Neural cell (in vitro differentiated cells): Measurements from ENCODE around the gene FAM204A. TPM values are rescaled to one million over a fixed set of nuclear protein-coding genes. Genes with fewer than 3 reads are reported as not detected.

Source experiments
- H2AFZ ChIP-seq: fragments of 200-600, 300-800 bp; sonication (generic), shearing (Covaris generic); 2 replicates; pipeline ENCODE4 v1.6.0; 2014; ENCODE audit warnings: low read depth, mild to moderate bottlenecking, antibody characterized with exemption, low read length, moderate library complexity
- H3F3A ChIP-seq: fragments of 200-600 bp; shearing (Covaris generic); 2 replicates; pipeline ENCODE4 v1.6.1; 2016; ENCODE audit warnings: mild to moderate bottlenecking, moderate library complexity, mixed read lengths, antibody characterized with exemption, low read length; ENCODE audit not compliant: insufficient read depth, poor library complexity, severe bottlenecking
- H3K27ac ChIP-seq: fragments of 200-600, 300-800 bp; sonication (generic), shearing (Covaris generic); 2 replicates; pipeline ENCODE4 v1.5.1; 2014; ENCODE audit warnings: mild to moderate bottlenecking, low read length, moderate library complexity
- H3K27me3 ChIP-seq: fragments of 300-800, 200-600 bp; sonication (generic), shearing (Covaris generic); 2 replicates; pipeline ENCODE4 v1.6.0; 2014; ENCODE audit warnings: mild to moderate bottlenecking, low read depth, low read length, moderate library complexity; ENCODE audit not compliant: insufficient read depth
- H3K36me3 ChIP-seq: fragments of 300-800, 200-600 bp; sonication (generic), shearing (Covaris generic); 2 replicates; pipeline ENCODE4 v1.5.1; 2014; ENCODE audit warnings: mild to moderate bottlenecking, antibody characterized with exemption, low read length, moderate library complexity; ENCODE audit not compliant: insufficient read depth
- H3K4me2 ChIP-seq: fragments of 300-800, 200-600 bp; sonication (generic), shearing (Covaris generic); 2 replicates; pipeline ENCODE4 v1.6.0; 2014; ENCODE audit warnings: mild to moderate bottlenecking, low read length
- H3K4me3 ChIP-seq: fragments of 300-800, 200-600 bp; sonication (generic), shearing (Covaris generic); 2 replicates; pipeline ENCODE4 v1.5.1; 2014; ENCODE audit warnings: mild to moderate bottlenecking, low read length, moderate library complexity
- H3K79me2 ChIP-seq: fragments of 200-600 bp; shearing (Covaris generic); replicated peaks from 2 replicates; pipeline ENCODE4 v1.6.0; 2014; ENCODE audit warnings: mild to moderate bottlenecking, low read length, moderate library complexity; ENCODE audit not compliant: insufficient read depth
- H3K9ac ChIP-seq: fragments of 300-800, 200-600 bp; sonication (generic), shearing (Covaris generic); 2 replicates; pipeline ENCODE4 v1.6.1; 2016; ENCODE audit warnings: mild to moderate bottlenecking, low read length, mixed read lengths
- H3K9me2 ChIP-seq: fragments of 200-600 bp; shearing (Covaris generic); 2 replicates; pipeline ENCODE4 v1.6.1; 2016; ENCODE audit warnings: mild to moderate bottlenecking, low read length, mixed read lengths; ENCODE audit not compliant: insufficient read depth
- H3K9me3 ChIP-seq: fragments of 200-600, 300-800 bp; sonication (generic), shearing (Covaris generic); 2 replicates; pipeline ENCODE4 v1.6.1; 2016; ENCODE audit warnings: mild to moderate bottlenecking, mixed run types, low read length, moderate library complexity, mixed read lengths
- H4K20me1 ChIP-seq: fragments of 200-600 bp; shearing (Covaris generic); 2 replicates; pipeline ENCODE4 v1.6.1; 2016; ENCODE audit warnings: mild to moderate bottlenecking, mixed run types; ENCODE audit not compliant: insufficient read depth
- CTCF ChIP-seq: fragments of 450-650 bp; IDR thresholded peaks from 2 replicates; pipeline ENCODE4 v1.5.1; 2014; ENCODE audit warnings: antibody characterized with exemption, mild to moderate bottlenecking, moderate library complexity; ENCODE audit not compliant: poor library complexity, severe bottlenecking
- EP300 ChIP-seq: fragments of 450-650 bp; conservative IDR thresholded peaks from 2 replicates; pipeline ENCODE4 v1.6.1; 2014; ENCODE audit warnings: antibody characterized with exemption, mild to moderate bottlenecking, moderate library complexity; ENCODE audit not compliant: poor library complexity, severe bottlenecking
- EZH2 ChIP-seq: fragments of 200-600, 300-800 bp; shearing (Covaris generic), sonication (generic); IDR thresholded peaks from 2 replicates; pipeline ENCODE4 v1.6.1; 2014; ENCODE audit warnings: antibody characterized with exemption, low read length, borderline replicate concordance, mild to moderate bottlenecking; ENCODE audit not compliant: insufficient read depth, poor library complexity, severe bottlenecking
- MXI1 ChIP-seq: fragments of 450-650 bp; conservative IDR thresholded peaks from 2 replicates; pipeline ENCODE4 v1.6.1; 2014; ENCODE audit warnings: antibody characterized with exemption, mild to moderate bottlenecking; ENCODE audit not compliant: poor library complexity, severe bottlenecking
- POLR2AphosphoS5 ChIP-seq: IDR thresholded peaks from 2 replicates; pipeline ENCODE4 v1.6.1; 2012
- RAD21 ChIP-seq: fragments of 450-650 bp; conservative IDR thresholded peaks from 2 replicates; pipeline ENCODE4 v1.6.1; 2014; ENCODE audit warnings: antibody characterized with exemption, mild to moderate bottlenecking, moderate library complexity
- REST ChIP-seq: IDR thresholded peaks from 2 replicates; pipeline ENCODE4 v1.6.1; 2012; ENCODE audit warnings: borderline replicate concordance
- SMC3 ChIP-seq: fragments of 450-650 bp; conservative IDR thresholded peaks from 2 replicates; pipeline ENCODE4 v1.6.1; 2014; ENCODE audit warnings: antibody characterized with exemption, mild to moderate bottlenecking, moderate library complexity; ENCODE audit not compliant: poor library complexity
- TAF1 ChIP-seq: IDR thresholded peaks from 2 replicates; pipeline ENCODE4 v1.6.1; 2012; ENCODE audit warnings: low read depth
- polyA plus RNA-seq: library from polyadenylated mRNA; depleted of rRNA; stranded (reverse); fragments of >200 nt; gene quantifications from 2 replicates; pipeline ENCODE4 v1.2.3, GENCODE V29; 2014

The FAM204A gene
- polyA plus RNA-seq, 1 donor from 2014 or later = 202 TPM

DNA sequence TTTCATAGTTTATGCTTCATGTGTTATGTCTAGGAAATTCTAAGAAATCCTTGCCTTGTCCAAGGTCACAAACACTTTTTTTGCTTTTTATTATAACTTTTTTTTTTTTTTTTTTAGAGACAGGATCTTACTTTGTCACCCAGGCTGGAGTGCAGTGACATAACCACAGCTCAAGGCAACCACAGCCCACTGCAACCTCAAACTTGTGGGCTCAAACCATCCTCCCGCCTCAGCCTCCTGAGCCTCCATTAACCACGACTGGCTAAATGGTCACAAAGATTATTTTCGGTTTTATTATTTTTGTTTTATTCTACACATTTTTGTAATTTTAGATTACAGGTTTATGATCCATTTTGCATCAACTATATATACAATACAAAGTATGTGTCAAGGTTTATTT, 7.1 kb upstream of the FAM204A start:
- TF ChIP-seq EP300 (no peak), POLR2AphosphoS5 (no peak), EZH2 (no peak), REST (no peak), RAD21 (no peak), CTCF (no peak), TAF1 (no peak), MXI1 (no peak), SMC3 (no peak)
- Histone ChIP-seq H3K9ac (no peak overlapping the region), H3K9me2 (no peaks in the 10 kb centered on the region), H3K27ac (no peak overlapping the region), H2AFZ (no peak overlapping the region), H3K4me3 (no peak overlapping the region), H3K4me2 (no peak overlapping the region), H3K36me3 (no peaks in the 10 kb centered on the region), H3K9me3 (no peaks in the 10 kb centered on the region), H3K79me2 (no peaks in the 10 kb centered on the region), H3F3A (no peaks in the 10 kb centered on the region), H4K20me1 (no peaks in the 10 kb centered on the region), H3K27me3 (no peaks in the 10 kb centered on the region)

GRCh38 chr10:118343549-118343948, 1.4 kb upstream of the FAM204A start:
- Histone ChIP-seq H3F3A (peaks cover 4% of the 10 kb centered on the region), H3K79me2 (peaks cover 31% of the 10 kb centered on the region)
- TF ChIP-seq RAD21 = no peak
- TF ChIP-seq REST = no peak
- TF ChIP-seq CTCF = no peak

More at GRCh38 chr10:118343549-118343948, 1.4 kb upstream of the FAM204A start:
- H3K27ac ChIP-seq = no peak overlapping the region
- no peak overlapping the region for H3K4me2 ChIP-seq
- no peaks in the 10 kb centered on the region for H3K27me3 ChIP-seq
- H3K9me2 ChIP-seq = no peaks in the 10 kb centered on the region
- no peak overlapping the region for H2AFZ ChIP-seq
- H3K9ac ChIP-seq = no peak overlapping the region
- H4K20me1 ChIP-seq = no peaks in the 10 kb centered on the region
- no peaks in the 10 kb centered on the region for H3K36me3 ChIP-seq
- no peak overlapping the region for H3K4me3 ChIP-seq
- H3K9me3 ChIP-seq = no peaks in the 10 kb centered on the region
